GM21526 (cell line): Measurements from ENCODE around the gene PARVG.

Experiments used
- ATAC-seq: cut with Tn5 transposase; IDR thresholded peaks from one replicate; pipeline ENCODE4 v1.9.1; 2021; ENCODE audit warnings: moderate library complexity; ENCODE audit not compliant: unreplicated experiment, low FRiP score

PARVG gene

DNA sequence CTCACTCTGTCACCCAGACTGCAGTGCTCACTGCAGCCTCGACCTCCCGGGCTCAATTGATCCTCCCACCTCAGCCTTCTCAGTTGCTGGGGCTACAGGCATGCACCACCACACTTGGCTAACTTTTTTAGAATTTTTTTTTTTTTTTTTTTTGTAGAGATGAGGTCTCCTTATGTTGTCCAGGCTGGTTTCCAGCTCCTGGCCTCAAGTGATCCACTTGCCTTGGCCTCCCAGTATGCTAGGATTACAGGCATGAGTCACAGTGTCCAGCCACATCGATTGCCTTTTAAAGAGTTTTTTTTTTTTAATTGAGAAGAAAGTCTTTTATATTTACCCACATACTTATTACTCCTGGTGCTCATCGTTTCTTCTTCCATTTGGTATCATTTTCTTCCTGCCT, 30.0 kb downstream of the PARVG start:
- no peak for ATAC-seq

DNA sequence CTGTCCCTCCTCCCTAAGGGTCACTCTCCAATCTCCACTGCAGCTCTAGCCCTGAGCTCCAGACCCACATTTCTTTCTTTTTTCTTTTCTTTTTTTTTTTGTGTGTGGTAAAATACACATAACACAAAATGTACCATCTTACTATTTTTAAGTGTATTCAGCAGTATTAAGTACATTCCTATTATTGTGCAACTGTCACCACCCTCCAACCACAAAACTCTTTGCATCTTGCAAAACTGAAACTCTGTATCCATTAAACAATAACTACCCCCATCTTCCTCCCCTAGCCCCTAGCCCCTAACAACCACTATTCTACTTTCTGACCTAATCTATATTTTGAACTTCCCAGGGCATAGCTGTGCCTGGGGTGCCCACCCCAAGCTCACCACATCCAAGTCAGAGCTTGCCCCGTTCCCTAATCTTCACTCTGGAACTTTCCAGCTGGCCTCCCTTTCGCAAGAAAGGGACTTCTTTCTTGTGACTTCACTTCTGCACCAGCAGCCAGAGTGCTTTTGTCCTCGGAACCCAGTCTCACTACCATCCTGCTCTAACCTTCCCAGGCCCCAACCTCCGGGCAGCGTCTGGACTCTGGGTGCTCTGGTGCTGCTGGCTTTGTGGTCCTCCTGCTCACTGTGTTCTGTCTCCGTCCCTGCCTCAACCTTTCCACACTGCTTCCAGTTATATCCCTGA, 30.7 kb downstream of the PARVG start:
- no peak for ATAC-seq

DNA sequence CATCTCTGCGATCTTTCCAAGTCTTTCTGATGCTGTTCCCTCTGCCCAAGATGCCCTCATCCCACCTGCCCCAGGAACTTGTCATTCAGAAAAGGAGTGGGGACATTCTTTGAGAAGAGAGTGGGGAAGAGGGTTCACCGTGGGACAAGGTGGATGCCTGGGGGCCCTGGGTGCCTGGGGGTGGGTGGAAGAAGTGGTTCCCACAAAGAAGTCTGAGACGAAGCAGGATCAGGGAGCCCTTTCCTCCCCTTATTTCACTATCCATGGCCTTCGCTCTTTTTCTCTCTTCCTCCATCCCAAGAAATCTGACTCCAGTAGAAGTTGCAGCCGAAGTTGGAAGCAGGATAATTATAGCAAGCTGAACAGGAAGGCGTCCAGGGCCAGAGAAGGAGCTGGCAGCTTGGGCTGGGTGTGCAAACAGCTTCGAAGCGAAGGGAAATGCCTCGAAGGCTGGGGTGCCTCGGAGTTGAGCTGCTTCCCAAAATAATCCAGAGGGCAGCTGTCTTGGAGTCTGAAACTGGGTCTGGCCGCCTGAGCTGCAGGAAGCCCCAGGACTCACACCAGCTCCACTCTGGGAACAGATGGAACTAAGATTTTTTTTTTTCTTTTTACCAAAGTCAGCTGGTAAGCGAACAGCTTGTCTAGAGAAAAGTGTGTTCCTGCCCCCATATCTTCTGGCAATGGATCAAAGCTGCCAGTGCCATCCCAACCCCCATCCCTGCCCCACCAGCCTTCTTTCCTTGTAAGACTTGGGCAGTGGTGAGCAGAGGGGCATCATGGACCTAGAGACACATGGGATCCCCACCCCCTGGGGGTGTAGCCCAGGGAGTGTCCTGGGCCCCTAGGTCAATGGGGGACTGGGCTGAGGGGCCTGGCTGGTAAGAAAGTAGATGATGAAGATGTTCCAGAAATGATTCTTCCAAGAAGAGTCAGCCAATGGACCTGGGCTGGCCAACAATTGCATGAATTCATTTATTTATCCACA, 31.5 kb downstream of the PARVG start:
- no peak for ATAC-seq

DNA sequence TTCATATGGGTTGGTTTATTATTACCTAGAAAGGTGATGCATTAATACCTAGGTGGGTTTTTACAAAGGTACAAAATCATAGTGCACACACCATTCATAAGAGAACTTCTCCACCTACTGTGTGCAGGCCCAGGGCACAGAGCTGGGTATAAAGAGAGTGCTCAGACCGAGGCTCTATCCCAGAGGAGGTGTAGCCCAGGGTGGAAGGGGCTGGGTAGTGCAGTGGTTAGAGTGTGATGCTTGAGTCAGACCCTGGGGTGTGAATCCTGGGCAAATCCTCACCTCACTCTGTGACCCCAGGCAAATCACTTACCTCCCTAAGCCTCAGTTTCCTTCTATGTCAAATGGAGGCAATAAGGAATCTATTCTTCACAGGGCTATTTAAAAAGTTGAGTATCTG, 32.2 kb downstream of the PARVG start:
- no peak for ATAC-seq

DNA sequence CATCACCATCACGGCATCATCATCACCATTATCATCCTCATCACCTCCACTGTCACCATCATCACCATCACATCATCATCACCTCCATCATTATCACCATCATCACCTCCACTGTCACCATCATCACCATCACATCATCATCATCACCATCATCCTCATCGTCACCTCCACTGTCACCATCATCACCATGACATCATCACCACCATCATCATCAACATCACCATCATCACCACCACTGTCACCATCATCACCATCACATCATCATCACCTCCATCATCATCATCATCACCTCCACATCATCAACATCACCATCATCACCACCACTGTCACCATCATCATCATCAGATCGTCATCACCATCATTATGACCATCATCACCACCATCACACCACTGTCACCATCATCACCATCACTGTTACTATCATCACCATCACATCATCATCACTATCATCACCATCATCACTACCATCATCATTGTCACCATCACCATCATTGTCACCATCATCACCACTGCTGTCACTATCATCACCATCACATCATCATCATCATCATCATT, 32.8 kb downstream of the PARVG start:
- ATAC-seq, result no peak

DNA sequence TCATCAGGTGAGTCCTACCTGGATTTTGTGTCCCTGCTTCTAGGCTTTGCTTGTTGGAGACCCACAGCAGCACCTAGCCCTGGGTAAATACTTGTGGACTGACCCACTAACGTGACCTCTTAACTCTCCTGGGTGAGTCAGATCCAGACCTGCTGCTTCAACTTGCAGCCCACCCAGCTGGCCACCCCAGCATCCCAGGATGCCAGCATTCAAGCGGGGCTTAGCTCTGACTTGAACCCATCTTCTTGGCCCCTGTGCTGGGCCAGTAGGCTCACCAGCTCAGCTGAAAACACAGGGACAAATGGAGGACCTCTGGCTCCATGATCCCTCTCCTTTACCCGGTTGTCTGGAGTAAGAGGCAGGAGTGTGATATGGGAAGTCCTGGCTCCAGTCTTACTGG, 33.5 kb downstream of the PARVG start:
- no peak for ATAC-seq

DNA sequence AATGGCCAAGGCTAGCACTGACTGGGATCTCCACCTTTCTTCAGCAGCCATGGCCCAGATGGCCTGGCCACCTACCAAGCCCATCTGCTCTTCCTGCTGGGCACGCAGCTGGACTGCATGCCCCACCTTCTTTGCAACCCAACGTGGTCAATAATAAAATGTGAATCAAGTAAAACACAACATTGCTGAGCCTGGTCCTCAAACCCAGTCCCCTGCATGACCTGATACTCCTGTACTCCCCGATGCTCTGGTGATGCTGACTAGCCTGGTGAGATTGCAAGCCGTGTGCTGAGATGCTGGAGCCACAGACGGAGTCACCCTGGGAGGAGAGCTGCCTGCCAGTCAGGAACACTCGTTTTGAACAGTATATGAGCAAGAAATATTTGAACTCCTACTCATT, 34.0 kb downstream of the PARVG start:
- ATAC-seq, result no peak

DNA sequence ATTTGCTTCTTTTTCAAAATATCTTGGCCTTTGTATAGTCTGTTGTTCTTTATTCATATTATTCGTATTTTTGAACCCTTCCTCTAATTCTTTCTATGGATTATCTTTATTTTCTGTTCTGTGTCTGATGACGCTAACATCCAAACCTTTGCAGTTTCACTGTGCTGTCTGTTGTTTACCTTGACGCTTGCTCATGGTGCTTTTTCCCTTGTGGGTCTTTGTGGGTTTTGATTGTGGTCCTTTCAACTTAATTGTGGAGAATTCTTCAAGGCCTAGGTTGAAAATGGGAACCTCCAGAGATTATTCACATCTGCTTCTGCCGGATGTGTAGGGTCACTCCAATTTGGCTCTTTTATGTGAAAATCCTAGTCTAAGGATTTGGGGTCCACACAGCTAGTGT, 34.6 kb downstream of the PARVG start:
- ATAC-seq, result no peak

DNA sequence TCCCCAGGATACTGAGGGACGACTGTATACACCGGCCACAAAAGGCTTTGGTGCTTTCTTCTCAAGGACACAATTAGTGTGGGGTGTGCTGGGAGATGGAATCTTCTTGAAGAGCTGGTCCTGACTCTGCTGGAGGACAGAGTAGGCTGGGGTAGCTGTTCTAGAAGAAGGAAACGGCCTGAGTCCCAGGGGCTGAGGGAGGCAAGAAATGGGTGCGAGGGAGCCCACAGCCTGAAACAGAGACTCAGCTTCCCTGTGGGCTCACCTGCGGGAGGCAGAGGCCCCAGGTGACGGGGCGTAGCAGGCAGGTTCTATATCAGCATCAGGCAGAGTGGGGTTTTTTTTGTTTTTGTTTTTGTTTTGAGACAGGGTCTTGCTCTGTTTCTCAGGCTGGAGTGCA, 36.6 kb downstream of the PARVG start:
- no peak for ATAC-seq

DNA sequence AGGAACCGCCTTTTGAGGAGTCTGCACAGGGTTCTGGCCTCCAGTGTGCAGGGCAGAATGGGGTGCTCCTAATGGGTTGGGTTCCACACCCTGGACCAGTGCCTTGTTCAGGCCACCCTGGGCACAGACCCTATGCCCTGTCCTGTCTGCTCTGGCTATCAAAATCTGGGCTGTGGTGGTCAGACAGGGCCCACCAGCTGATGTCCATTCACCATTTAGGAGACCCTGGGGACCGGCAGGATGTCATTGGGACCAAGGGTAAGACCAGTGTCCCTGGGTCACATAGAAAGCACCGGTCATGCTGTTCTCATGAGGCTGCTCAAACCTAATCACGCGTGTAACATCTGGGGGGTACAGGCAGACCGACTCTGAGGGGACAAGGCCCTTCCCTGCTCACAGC, 37.3 kb downstream of the PARVG start:
- ATAC-seq, result no peak

DNA sequence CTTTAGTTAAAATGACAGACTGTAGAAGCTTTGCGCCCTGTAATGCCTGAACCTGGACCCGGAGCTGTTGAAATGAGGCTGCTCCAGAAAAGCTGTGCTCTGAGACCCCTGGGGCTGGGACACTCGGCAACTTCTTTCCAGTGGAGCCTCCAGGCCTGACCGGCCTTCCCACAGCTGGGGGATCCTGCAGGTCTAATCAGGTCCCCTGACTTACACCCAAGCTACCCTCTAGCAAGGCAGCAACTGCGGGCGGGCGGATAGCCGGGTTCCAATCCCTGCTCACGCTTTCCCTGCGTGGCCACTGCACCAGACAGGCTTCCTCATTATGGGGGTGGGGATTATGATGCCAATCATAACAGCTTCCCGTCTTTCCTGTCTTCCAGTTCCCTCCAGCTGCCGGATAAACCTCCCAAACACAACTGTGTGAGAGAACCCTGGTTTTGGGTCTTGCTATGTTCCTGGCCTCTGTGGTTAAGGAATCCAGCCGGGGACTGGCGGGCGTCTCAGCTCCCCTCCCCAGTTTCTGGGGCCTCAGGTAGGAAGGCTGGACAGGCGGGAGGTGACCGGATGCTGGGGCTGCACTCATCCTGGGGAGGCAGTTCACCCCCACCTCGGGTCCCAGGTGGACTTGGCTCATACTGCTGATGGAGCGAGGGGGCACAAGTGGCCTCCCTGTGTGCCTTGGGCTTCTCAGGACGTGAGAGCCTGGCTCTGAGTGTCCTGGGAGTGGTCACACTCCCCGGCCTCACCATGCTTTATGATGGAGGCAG, 38.6 kb downstream of the PARVG start:
- ATAC-seq, result no peak

DNA sequence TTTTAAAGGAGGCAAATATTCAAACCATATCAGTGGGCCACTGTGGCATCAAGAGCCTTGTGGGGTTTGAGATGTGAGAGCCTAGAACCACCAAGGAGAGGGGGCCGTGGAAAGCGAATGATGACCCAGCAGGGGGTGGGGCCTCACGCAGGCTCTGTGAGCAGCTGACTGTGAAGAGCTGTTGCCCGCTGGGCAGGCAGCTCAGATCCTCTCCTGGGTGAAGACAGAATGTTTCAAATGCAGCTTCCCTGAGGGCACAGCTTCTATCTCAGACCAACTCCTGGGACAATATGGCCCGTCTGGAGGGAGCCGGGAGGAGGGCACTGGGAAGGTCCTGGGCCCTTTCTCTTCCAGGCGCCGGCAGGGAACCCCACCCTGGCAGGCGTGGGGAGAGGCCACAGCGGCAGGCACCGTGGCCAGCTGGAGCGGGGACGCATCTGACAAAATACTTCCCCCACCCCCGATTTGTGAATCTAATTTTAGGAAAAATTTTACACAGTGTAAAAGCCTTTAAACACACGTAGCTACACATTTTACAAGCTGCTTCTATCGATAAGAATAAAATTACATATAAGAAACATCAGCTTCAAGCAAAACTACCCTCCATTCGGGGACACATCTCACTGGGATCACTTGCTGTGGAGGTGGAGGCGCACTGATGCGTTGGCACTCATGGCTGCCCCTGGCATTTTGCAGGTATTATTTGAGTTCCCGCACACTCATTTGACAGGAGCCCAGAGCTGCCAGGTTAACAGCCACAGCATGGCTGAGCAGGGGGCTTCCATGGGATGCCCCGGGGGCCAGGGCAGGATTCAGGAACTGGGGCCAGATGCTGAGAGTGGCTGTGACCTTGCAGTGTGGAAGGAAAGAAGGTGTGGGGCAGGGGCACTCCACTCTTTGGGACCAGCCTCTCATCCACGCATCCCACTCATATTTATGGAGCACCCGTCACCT, 40.3 kb downstream of the PARVG start:
- no peak for ATAC-seq

DNA sequence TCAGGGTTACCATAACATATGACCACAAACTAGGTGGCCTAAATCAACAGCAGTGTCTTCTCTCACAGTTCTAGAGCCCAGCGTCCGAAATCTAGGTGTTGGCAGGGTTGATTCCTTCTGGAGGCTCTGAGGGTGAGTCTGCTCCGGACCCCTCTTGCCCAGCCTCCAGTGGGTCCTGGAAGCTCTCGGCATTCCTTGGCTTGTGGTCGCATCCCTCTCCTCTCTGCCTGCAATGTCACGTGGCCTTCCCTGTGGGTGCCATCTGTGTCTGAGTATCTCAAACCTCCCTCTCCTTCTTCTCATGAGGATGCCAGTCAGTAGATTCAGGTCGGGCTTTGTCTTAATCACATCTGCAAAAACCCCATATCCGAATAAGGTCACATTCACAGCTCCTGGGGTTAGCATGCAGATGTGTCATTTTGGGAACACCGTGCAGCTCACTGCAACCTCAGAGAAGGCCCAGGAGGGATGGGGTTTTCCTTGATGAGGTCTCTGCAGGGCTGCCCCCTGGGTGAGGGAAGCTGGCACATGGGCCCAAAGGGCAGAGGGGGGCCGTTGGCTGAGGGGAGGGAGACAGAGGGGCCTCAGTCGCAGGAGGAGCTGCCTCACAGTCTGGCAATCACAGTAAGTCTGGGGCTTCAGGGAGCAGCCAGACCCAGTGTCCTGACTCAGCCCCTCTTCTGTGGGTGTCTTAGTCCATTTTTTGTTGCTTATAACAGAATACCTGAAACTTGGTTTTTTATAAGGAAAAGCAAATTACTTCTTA, 41.2 kb downstream of the PARVG start:
- ATAC-seq, result no peak

DNA sequence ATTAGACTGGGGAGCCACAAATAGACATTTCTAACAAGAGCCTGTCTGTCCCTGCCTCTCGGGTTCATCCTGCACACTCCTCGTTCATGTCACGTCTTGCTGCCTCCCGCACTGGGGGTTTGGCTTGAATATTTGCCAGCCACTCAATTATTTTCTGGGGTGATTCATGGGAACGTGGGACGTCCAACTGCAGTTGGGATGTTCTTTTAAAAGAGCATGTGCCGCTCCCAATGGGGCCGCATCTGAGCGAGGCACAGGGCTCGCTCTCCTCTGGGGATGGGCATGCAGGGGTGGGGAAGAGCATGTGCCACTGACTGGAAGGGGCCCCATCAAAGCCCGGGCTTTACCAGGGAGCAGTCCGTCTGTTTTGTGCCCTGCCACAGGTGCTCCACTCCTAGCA, 43.4 kb downstream of the PARVG start:
- no peak for ATAC-seq

DNA sequence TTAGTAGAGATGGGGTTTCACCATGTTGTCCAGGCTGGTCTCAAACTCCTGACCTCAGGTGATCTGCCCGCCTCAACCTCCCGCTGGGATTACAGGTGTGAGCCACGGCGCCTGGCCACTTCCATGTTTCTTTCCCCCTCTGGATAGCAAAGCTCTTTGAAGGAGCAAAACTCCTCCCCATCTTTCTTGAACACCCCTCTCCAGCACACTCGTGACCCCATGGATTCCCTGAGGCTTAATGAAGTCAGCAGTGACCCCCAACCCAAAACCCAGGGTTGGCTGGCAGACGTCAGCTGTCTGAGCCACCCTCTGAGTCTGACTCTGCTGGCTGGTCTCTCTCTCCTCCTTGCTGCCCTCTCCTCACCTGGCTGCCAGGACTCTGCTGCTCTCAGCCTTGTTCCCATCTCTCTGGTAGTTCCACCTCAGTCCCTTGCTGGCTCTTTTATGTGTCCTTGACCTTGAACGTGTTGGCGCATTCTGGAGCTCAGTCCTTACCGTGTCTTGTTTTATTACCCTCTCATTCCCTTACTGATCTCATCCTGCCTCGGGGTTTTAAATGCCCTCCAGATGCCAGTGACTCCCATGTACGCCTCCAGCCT, 44.5 kb downstream of the PARVG start:
- ATAC-seq, result no peak

DNA sequence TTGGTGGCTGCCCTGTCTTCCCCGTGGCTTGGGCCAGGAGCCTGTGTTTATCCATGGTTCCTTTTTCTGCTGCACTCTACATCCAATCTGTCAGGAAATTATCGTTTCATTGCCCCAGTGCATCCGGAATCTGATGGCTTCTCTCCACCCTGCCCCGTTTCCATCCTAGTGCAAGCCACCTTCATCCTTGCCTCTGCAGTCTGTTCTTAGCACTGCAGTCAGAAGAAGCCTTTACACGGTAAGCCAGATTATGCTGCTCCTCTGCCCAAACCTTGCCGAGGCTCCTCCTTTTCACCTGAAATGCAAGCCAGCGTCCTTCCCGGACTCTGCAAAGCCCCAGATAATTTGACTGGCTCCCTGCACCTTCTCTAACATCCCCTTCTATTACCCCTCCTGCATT, 45.1 kb downstream of the PARVG start:
- ATAC-seq, result no peak

DNA sequence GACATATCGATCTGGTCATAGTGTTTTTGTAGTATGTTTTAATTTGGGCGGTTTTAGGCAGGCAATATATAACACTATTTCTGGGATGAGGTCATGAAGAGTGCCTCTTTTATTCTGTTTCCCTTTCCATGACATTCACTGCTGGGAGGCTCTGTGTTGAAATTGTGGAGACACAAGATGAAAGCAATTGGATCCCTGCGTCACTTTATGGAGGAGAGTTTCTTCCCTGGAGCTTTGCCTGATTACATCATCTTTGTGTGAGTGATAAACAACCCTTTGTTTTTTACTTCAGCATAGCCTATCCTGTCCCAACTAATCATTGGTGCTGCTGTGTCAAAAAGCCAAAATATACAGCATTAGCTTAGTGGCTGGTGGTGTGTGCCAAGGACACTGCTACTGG, 48.6 kb downstream of the PARVG start:
- no peak for ATAC-seq

DNA sequence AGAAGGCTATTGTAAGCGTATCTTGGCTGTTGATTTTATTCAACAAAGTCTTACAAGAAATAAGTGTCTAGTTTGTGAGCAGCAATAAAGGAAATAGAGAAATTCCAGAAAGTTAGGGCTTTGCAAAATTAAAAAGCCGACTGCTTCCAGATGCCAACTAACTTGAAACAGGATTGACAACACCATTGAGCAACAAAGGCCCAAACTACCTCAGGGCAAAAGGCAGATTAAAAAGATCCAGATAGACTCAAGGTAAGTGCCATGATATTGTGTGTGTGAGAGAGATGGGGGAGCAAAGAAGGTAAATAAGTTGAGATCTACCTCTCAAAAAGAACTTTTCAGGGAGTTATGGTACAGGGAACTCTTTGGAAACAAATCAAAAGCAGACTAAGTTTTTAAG, 49.1 kb downstream of the PARVG start:
- ATAC-seq, result no peak

DNA sequence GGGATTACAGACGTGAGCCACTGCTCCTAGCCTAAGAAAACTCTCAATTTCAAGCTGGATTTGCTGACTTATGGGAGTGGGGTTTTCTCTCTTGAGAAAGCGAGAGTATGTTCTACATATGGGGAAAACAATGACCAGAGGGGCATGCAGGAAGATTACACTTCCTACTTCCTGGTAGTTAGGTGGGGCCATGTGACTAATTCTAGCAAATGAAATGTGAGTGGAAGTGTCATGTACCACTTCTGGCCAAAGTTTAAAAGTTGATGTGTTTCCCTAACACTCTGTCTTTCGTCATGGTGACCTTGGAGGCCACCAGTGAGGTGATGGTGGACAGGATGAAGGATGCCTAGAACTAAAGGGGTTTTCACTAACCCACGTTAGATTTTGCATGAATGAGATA, 50.5 kb downstream of the PARVG start:
- ATAC-seq, result no peak
